ENCODE results near the gene MIA. TPM values are rescaled to one million over a fixed set of nuclear protein-coding genes. Genes with fewer than 3 reads are reported as not detected.

Gene MIA
- total RNA-seq, 4 donors from 2014 or later = 2.8 TPM; not detected in 3

- H3K9me3 ChIP-seq = no peaks in the 10 kb centered on the region
- peaks cover 0 to 3% of the 10 kb centered on the region in 2 donors for H3K4me1 ChIP-seq
- no peak overlapping the region for H3K4me3 ChIP-seq
- no peak overlapping the region for H3K27ac ChIP-seq
- no peaks in the 10 kb centered on the region for H3K36me3 ChIP-seq
- no peaks in the 10 kb centered on the region for H3K27me3 ChIP-seq
- TF ChIP-seq CTCF (IDR thresholded peaks at IDR 0.05) (no peak), POLR2A (IDR thresholded peaks at IDR 0.05) (no peak)
- DNase-seq = no peak
- intact Hi-C loops (cut with DNase I; ENCODE audit: low total_unique reads) = no loop called here
These were observed 18.7 kb upstream of the MIA start for GRCh38 chr19:40756502-40757110.

DNA sequence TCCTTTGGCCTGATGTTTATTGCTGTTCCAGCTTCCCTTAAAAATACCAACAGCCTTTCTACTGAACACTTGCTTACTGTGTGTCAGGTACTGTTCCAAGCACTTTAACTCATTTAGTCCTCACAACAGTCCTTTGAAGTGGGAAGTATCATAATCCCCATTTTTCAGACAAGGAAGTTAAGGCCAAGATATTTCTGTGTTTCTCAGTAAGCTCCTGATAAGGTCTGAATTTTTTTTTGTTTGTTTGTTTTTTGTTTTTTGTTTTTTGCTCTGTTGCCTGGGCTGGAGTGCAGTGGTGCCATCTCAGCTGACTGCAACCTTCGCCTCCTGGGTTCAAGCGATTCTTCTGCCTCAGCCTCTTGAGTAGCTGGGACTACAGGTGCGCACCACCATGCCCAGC lies 16.8 kb upstream of the MIA start:
- no peaks in the 10 kb centered on the region for H3K27me3 ChIP-seq
- DNase-seq = no peak
- H3K27ac ChIP-seq = no peak overlapping the region
- H3K9me3 ChIP-seq = no peaks in the 10 kb centered on the region
- intact Hi-C loops (cut with DNase I; ENCODE audit: low total_unique reads) = no loop called here
- peaks cover 0 to 3% of the 10 kb centered on the region in 2 donors for H3K4me1 ChIP-seq
- no peaks in the 10 kb centered on the region for H3K36me3 ChIP-seq
- TF ChIP-seq CTCF (IDR thresholded peaks at IDR 0.05) (no peak), POLR2A (IDR thresholded peaks at IDR 0.05) (no peak)
- no peak overlapping the region for H3K4me3 ChIP-seq

- H3K27ac ChIP-seq = no peak overlapping the region
- intact Hi-C loops (cut with DNase I; ENCODE audit: low total_unique reads) = no loop called here
- H3K4me3 ChIP-seq = no peak overlapping the region
- no peaks in the 10 kb centered on the region for H3K9me3 ChIP-seq
- H3K27me3 ChIP-seq = no peaks in the 10 kb centered on the region
- TF ChIP-seq CTCF (IDR thresholded peaks at IDR 0.05) (no peak), POLR2A (IDR thresholded peaks at IDR 0.05) (no peak)
- H3K4me1 ChIP-seq = no peaks in the 10 kb centered on the region
- no peak for DNase-seq
- H3K36me3 ChIP-seq = no peaks in the 10 kb centered on the region
These were observed 16.0 kb upstream of the MIA start for GRCh38 chr19:40759352-40759751.

GRCh38 chr19:40762754-40763470 lies 12.4 kb upstream of the MIA start:
- TF ChIP-seq CTCF (IDR thresholded peaks at IDR 0.05) (no peak), POLR2A (IDR thresholded peaks at IDR 0.05) (no peak)
- no peaks in the 10 kb centered on the region for H3K27me3 ChIP-seq
- no peaks in the 10 kb centered on the region for H3K9me3 ChIP-seq
- intact Hi-C loops (cut with DNase I; ENCODE audit: low total_unique reads) = no loop called here
- no peak overlapping the region for H3K4me3 ChIP-seq
- H3K36me3 ChIP-seq = no peaks in the 10 kb centered on the region
- H3K27ac ChIP-seq = no peak overlapping the region
- H3K4me1 ChIP-seq = no peaks in the 10 kb centered on the region
- DNase-seq = no peak

- no peak for DNase-seq
- intact Hi-C loops (cut with DNase I; ENCODE audit: low total_unique reads) = no loop called here
- TF ChIP-seq CTCF (IDR thresholded peaks at IDR 0.05) = no peak
- no peak for TF ChIP-seq POLR2A (IDR thresholded peaks at IDR 0.05)
- H3K4me3 ChIP-seq = no peak overlapping the region
- no peaks in the 10 kb centered on the region for H3K9me3 ChIP-seq
- H3K27ac ChIP-seq = no peak overlapping the region
- H3K36me3 ChIP-seq = no peaks in the 10 kb centered on the region
- no peaks in the 10 kb centered on the region for H3K4me1 ChIP-seq
- H3K27me3 ChIP-seq = no peaks in the 10 kb centered on the region
These were observed 11.8 kb upstream of the MIA start for GRCh38 chr19:40763526-40763925.
